ENCODE measurements around the gene VSIG2.

Gene VSIG2

GRCh38 chr11:124746621-124747243 is 5.3 kb downstream of the VSIG2 start:
- no peak for DNase-seq

- no peak for DNase-seq
Measured at GRCh38 chr11:124745835-124746620, 6.0 kb downstream of the VSIG2 start.

- no peak for DNase-seq
Measured at GRCh38 chr11:124745270-124745834, 6.7 kb downstream of the VSIG2 start.

- DNase-seq: no peak
Measured at GRCh38 chr11:124743050-124743449, 9.0 kb downstream of the VSIG2 start.

GRCh38 chr11:124742555-124742954 is 9.5 kb downstream of the VSIG2 start:
- no peak for DNase-seq

- peak; percentile 20 for DNase-seq
Measured at GRCh38 chr11:124740277-124740882, 11.7 kb downstream of the VSIG2 start.

GRCh38 chr11:124739479-124740276 is 12.4 kb downstream of the VSIG2 start, which contains the start of gene NRGN:
Gene NRGN (plus strand): TSS chr11:124739942. CDS start chr11:124740085, 143 bp downstream.
- peak; percentile 84 for DNase-seq

GRCh38 chr11:124738713-124739478 is 13.2 kb downstream of the VSIG2 start:
- DNase-seq: no peak

- no peak for DNase-seq
Measured at GRCh38 chr11:124737638-124738305, 14.3 kb downstream of the VSIG2 start.

GRCh38 chr11:124736736-124737135 is 15.3 kb downstream of the VSIG2 start:
- DNase-seq: no peak

- DNase-seq: no peak
Measured at GRCh38 chr11:124732230-124732629, 19.8 kb downstream of the VSIG2 start.

GRCh38 chr11:124729571-124729970 is 22.5 kb downstream of the VSIG2 start:
- no peak for DNase-seq

GRCh38 chr11:124728134-124728533 is 23.9 kb downstream of the VSIG2 start:
- no peak for DNase-seq

GRCh38 chr11:124727474-124727873 is 24.6 kb downstream of the VSIG2 start:
- no peak for DNase-seq

GRCh38 chr11:124725719-124726105 is 26.3 kb downstream of the VSIG2 start:
- no peak for DNase-seq

- no peak for DNase-seq
Measured at GRCh38 chr11:124724979-124725718, 26.9 kb downstream of the VSIG2 start.

GRCh38 chr11:124722176-124722575 is 29.9 kb downstream of the VSIG2 start:
- no peak for DNase-seq

- no peak for DNase-seq
Measured at GRCh38 chr11:124719534-124719933, 32.5 kb downstream of the VSIG2 start.

- no peak for DNase-seq
Measured at GRCh38 chr11:124718801-124719200, 33.3 kb downstream of the VSIG2 start.

- no peak for DNase-seq
Measured at GRCh38 chr11:124717786-124718651, 34.0 kb downstream of the VSIG2 start.

All from NCI-H2227 treated with DMSO at 0.1 percent for 48 hours (cell line).